PC-3 (cell line): ENCODE results near the gene ECHS1. TPM values are rescaled to one million over a fixed set of nuclear protein-coding genes. Genes with fewer than 3 reads are reported as not detected.

Experiments
- ATAC-seq: fragments of 200-7000 bp; cut with Tn5 transposase; 2 replicates; pipeline ENCODE4 v1.9.1; 2020; ENCODE audit warnings: mild to moderate bottlenecking, moderate library complexity
- BruUV-seq: library from RNA; stranded (reverse); fragments of 400-500 nt; replicated peaks from 2 replicates; lab custom pipeline; 2021; lab: Mats Ljungman, UMichigan
- CTCF ChIA-PET: fragments of 300-600 bp; sonication (Branson Sonifier 250); formaldehyde crosslinking; loops from one replicate; lab custom pipeline; 2022; ENCODE audit warnings: antibody characterized with exemption; lab: Charles Lee
- POLR2A ChIA-PET: fragments of 300-600 bp; sonication (Branson Sonifier 250); formaldehyde crosslinking; loops from one replicate; lab custom pipeline; 2022; ENCODE audit warnings: antibody characterized with exemption; ENCODE audit not compliant: unreplicated experiment; lab: Charles Lee
- DNase-seq: peaks from one replicate; pipeline ENCODE4 v3.0.0-alpha.2; 2015
- H2AFZ ChIP-seq: fragments of 300-600 bp; sonication (generic); 2 replicates; pipeline ENCODE4 v1.6.0; 2016; ENCODE audit warnings: antibody characterized with exemption, low read length
- H3F3A ChIP-seq: fragments of 300-600 bp; sonication (generic); one replicate; pipeline ENCODE4 v1.6.0; 2017; ENCODE audit warnings: antibody characterized with exemption, low read length, control low read depth, mild to moderate bottlenecking; ENCODE audit not compliant: unreplicated experiment
- H3K27ac ChIP-seq: fragments of 300-600 bp; sonication (generic); 2 replicates; pipeline ENCODE4 v1.5.1; 2016; ENCODE audit warnings: mild to moderate bottlenecking, low read length
- H3K27me3 ChIP-seq: fragments of 300-600 bp; sonication (generic); 2 replicates; pipeline ENCODE4 v1.6.1; 2016; ENCODE audit warnings: low read length, mixed read lengths
- H3K36me3 ChIP-seq: fragments of 300-600 bp; sonication (generic); 2 replicates; pipeline ENCODE4 v1.6.1; 2016; ENCODE audit warnings: low read depth, mixed run types, low read length, mixed read lengths
- H3K4me1 ChIP-seq: fragments of 300-600 bp; sonication (generic); 2 replicates; pipeline ENCODE4 v1.5.1; 2016; ENCODE audit warnings: low read length; ENCODE audit not compliant: insufficient read depth
- H3K4me2 ChIP-seq: fragments of 300-600 bp; sonication (generic); 2 replicates; pipeline ENCODE4 v1.6.0; 2016; ENCODE audit warnings: low read length
- H3K4me3 ChIP-seq: fragments of 300-600 bp; sonication (generic); 2 replicates; pipeline ENCODE4 v1.5.1; 2016; ENCODE audit warnings: mild to moderate bottlenecking, low read length, mixed read lengths
- H3K79me2 ChIP-seq: fragments of 300-600 bp; sonication (generic); 2 replicates; pipeline ENCODE4 v1.6.1; 2017; ENCODE audit warnings: low read length, mixed read lengths
- H3K9ac ChIP-seq: fragments of 300-600 bp; sonication (generic); 2 replicates; pipeline ENCODE4 v1.6.0; 2016; ENCODE audit warnings: mild to moderate bottlenecking, low read length
- H3K9me2 ChIP-seq: fragments of 300-600 bp; sonication (generic); replicated peaks from 2 replicates; pipeline ENCODE4 v1.6.1; 2016; ENCODE audit warnings: mixed run types, low read length, mixed read lengths
- H3K9me3 ChIP-seq: fragments of 300-600 bp; sonication (generic); 2 replicates; pipeline ENCODE4 v1.6.1; 2016; ENCODE audit warnings: low read length, mixed read lengths
- H4K20me1 ChIP-seq: fragments of 300-600 bp; sonication (generic); 2 replicates; pipeline ENCODE4 v1.6.1; 2016; ENCODE audit warnings: low read length, mixed read lengths
- CTCF ChIP-seq: fragments of 300-600 bp; sonication (generic); conservative IDR thresholded peaks from 2 replicates; pipeline ENCODE4 v1.5.1; 2017; ENCODE audit warnings: antibody characterized with exemption, low read depth, mild to moderate bottlenecking, low read length
- EZH2 ChIP-seq: fragments of 300-600 bp; sonication (generic); IDR thresholded peaks from one replicate; pipeline ENCODE4 v1.6.1; 2017; ENCODE audit warnings: antibody characterized with exemption, mild to moderate bottlenecking, low read length; ENCODE audit not compliant: unreplicated experiment
- EZH2phosphoT487 ChIP-seq: fragments of 300-600 bp; sonication (generic); IDR thresholded peaks from 2 replicates; pipeline ENCODE4 v1.6.1; 2018; ENCODE audit warnings: mild to moderate bottlenecking, antibody characterized with exemption, low read length, borderline replicate concordance
- intact Hi-C: fragments of 100-400 bp; cut with micrococcal nuclease; formaldehyde crosslinking; loops from 2 replicates; pipeline ENCODE4 v1.9.0; 2023
- total RNA-seq: library from RNA; depleted of rRNA; stranded (reverse); fragments of >200 nt; gene quantifications from 2 replicates; pipeline ENCODE4 v1.2.3, GENCODE V29; 2014

The ECHS1 gene
- total RNA-seq, 1 experiment from 2014 or later, result 120 TPM

- TF ChIP-seq EZH2phosphoT487 (no peak), CTCF (no peak), EZH2 (no peak)
- Histone ChIP-seq H3F3A (no peaks in the 10 kb centered on the region), H4K20me1 (no peaks in the 10 kb centered on the region), H3K79me2 (0 out of 2 replicates have a peak, but pooled peaks cover under 1% of the 10 kb centered on the region), H3K9me3 (no peaks in the 10 kb centered on the region), H3K27ac (no peak overlapping the region), H3K4me1 (no peaks in the 10 kb centered on the region), H2AFZ (no peak overlapping the region), H3K27me3 (no peaks in the 10 kb centered on the region), H3K36me3 (peaks cover 4% of the 10 kb centered on the region; the same call in 1 of the 2 replicates), H3K4me3 (no peak overlapping the region), H3K9me2 (no peaks in the 10 kb centered on the region), H3K4me2 (no peak overlapping the region), H3K9ac (no peak overlapping the region)
- ChIA-PET CTCF (no interaction called here), POLR2A (no interaction called here)
- intact Hi-C loops, result no loop called here
- ATAC-seq, result no peak
- BruUV-seq, result no TSS peak
- DNase-seq, result peak; percentile 30
Observed at GRCh38 chr10:133315847-133316246, 57.3 kb downstream of the ECHS1 start.

GRCh38 chr10:133314911-133315310 lies 58.2 kb downstream of the ECHS1 start:
- DNase-seq (no peak), ATAC-seq (no peak)
- no peak for TF ChIP-seq EZH2phosphoT487
- TF ChIP-seq CTCF, result no peak
- TF ChIP-seq EZH2, result no peak
- Histone ChIP-seq H3K79me2 (peaks cover 10% of the 10 kb centered on the region), H3K27ac (no peak overlapping the region), H3K9me2 (no peaks in the 10 kb centered on the region), H3K4me3 (no peak overlapping the region), H3F3A (no peaks in the 10 kb centered on the region), H4K20me1 (no peaks in the 10 kb centered on the region), H3K4me1 (peaks cover 5% of the 10 kb centered on the region), H2AFZ (no peak overlapping the region), H3K9me3 (no peaks in the 10 kb centered on the region), H3K36me3 (peaks cover 4% of the 10 kb centered on the region; the same call in 1 of the 2 replicates), H3K9ac (no peak overlapping the region), H3K27me3 (no peaks in the 10 kb centered on the region), H3K4me2 (no peak overlapping the region)
- POLR2A ChIA-PET, result no interaction called here
- CTCF ChIA-PET, result no interaction called here
- intact Hi-C loops, result no loop called here
- BruUV-seq, result no TSS peak

GRCh38 chr10:133313192-133313591 lies 60.0 kb downstream of the ECHS1 start:
- Histone ChIP-seq H4K20me1 (no peaks in the 10 kb centered on the region), H3K9me2 (no peaks in the 10 kb centered on the region), H3K4me1 (peaks cover 9% of the 10 kb centered on the region), H3K79me2 (peaks cover 17% of the 10 kb centered on the region), H3K4me3 (no peak overlapping the region), H3K27me3 (no peaks in the 10 kb centered on the region), H3K36me3 (peaks cover 4% of the 10 kb centered on the region; the same call in 1 of the 2 replicates), H3K4me2 (no peak overlapping the region), H2AFZ (no peak overlapping the region), H3K9ac (no peak overlapping the region), H3F3A (no peaks in the 10 kb centered on the region), H3K9me3 (no peaks in the 10 kb centered on the region), H3K27ac (no peak overlapping the region)
- ATAC-seq (no peak), DNase-seq (no peak)
- ChIA-PET POLR2A (no interaction called here), CTCF (no interaction called here)
- no TSS peak for BruUV-seq
- intact Hi-C loops, result no loop called here
- TF ChIP-seq EZH2phosphoT487, result no peak
- TF ChIP-seq EZH2, result no peak
